GM19099 (cell line): ENCODE measurements around the gene PROM2.

Experiments used
- POLR2A ChIP-seq: IDR thresholded peaks from 3 replicates; pipeline ENCODE4 v1.6.1; 2011; ENCODE audit warnings: low read depth; ENCODE audit not compliant: insufficient read length; ENCODE audit errors: extremely low read depth

PROM2 gene

GRCh38 chr2:95294579-95295250 is 20.5 kb downstream of the PROM2 start:
- TF ChIP-seq POLR2A: no peak

- TF ChIP-seq POLR2A: no peak
Measured at GRCh38 chr2:95295376-95295775, 21.1 kb downstream of the PROM2 start.

- no peak for TF ChIP-seq POLR2A
Measured at GRCh38 chr2:95296011-95296410, 21.8 kb downstream of the PROM2 start.

GRCh38 chr2:95296880-95297487 is 22.7 kb downstream of the PROM2 start, which contains the start of gene KCNIP3:
KCNIP3 (plus strand) TSS chr2:95297347; CDS start chr2:95297439, 92 bp downstream.
- no peak for TF ChIP-seq POLR2A

GRCh38 chr2:95297639-95298395 is 23.6 kb downstream of the PROM2 start:
- TF ChIP-seq POLR2A: no peak

GRCh38 chr2:95298486-95299111 is 24.4 kb downstream of the PROM2 start:
- no peak for TF ChIP-seq POLR2A

GRCh38 chr2:95299961-95300360 is 25.7 kb downstream of the PROM2 start:
- TF ChIP-seq POLR2A: no peak

- no peak for TF ChIP-seq POLR2A
Measured at GRCh38 chr2:95300450-95300849, 26.2 kb downstream of the PROM2 start.

GRCh38 chr2:95301186-95301585 is 26.9 kb downstream of the PROM2 start:
- no peak for TF ChIP-seq POLR2A

GRCh38 chr2:95301876-95302641 is 27.8 kb downstream of the PROM2 start:
- TF ChIP-seq POLR2A: no peak

GRCh38 chr2:95303191-95303919 is 29.1 kb downstream of the PROM2 start:
- TF ChIP-seq POLR2A: no peak

- TF ChIP-seq POLR2A: no peak
Measured at GRCh38 chr2:95305380-95306061, 31.3 kb downstream of the PROM2 start.

- TF ChIP-seq POLR2A: no peak
Measured at GRCh38 chr2:95306336-95306895, 32.2 kb downstream of the PROM2 start.
